ENCODE results near the gene ANXA2. TPM values are rescaled to one million over a fixed set of nuclear protein-coding genes. Genes with fewer than 3 reads are reported as not detected.
"Not testable (repeated sequence)": the region's sequence is repeated elsewhere in the genome, so short reads cannot be mapped to it uniquely, and the experiment has no call there.

The ANXA2 gene
- total RNA-seq, 4 donors from 2014 or later = 907 to 1,545 (median 1,123) TPM

- TF ChIP-seq, protein P1, sequence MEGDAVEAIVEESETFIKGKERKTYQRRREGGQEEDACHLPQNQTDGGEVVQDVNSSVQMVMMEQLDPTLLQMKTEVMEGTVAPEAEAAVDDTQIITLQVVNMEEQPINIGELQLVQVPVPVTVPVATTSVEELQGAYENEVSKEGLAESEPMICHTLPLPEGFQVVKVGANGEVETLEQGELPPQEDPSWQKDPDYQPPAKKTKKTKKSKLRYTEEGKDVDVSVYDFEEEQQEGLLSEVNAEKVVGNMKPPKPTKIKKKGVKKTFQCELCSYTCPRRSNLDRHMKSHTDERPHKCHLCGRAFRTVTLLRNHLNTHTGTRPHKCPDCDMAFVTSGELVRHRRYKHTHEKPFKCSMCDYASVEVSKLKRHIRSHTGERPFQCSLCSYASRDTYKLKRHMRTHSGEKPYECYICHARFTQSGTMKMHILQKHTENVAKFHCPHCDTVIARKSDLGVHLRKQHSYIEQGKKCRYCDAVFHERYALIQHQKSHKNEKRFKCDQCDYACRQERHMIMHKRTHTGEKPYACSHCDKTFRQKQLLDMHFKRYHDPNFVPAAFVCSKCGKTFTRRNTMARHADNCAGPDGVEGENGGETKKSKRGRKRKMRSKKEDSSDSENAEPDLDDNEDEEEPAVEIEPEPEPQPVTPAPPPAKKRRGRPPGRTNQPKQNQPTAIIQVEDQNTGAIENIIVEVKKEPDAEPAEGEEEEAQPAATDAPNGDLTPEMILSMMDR (IDR thresholded peaks at IDR 0.05) = no peak
- ATAC-seq (ENCODE audit: low FRiP score) (no peak), DNase-seq (ENCODE audit: low spot score) (no peak)
These were observed 60.7 kb downstream of the ANXA2 start for GRCh38 chr15:60337076-60337475.

- DNase-seq (ENCODE audit: low spot score); ATAC-seq (ENCODE audit: low FRiP score): not testable (repeated sequence)
These were observed 62.5 kb downstream of the ANXA2 start for GRCh38 chr15:60335296-60335695.

GRCh38 chr15:60328852-60329443 lies 68.8 kb downstream of the ANXA2 start:
- ATAC-seq (ENCODE audit: low FRiP score) = peak; percentile 82

DNA sequence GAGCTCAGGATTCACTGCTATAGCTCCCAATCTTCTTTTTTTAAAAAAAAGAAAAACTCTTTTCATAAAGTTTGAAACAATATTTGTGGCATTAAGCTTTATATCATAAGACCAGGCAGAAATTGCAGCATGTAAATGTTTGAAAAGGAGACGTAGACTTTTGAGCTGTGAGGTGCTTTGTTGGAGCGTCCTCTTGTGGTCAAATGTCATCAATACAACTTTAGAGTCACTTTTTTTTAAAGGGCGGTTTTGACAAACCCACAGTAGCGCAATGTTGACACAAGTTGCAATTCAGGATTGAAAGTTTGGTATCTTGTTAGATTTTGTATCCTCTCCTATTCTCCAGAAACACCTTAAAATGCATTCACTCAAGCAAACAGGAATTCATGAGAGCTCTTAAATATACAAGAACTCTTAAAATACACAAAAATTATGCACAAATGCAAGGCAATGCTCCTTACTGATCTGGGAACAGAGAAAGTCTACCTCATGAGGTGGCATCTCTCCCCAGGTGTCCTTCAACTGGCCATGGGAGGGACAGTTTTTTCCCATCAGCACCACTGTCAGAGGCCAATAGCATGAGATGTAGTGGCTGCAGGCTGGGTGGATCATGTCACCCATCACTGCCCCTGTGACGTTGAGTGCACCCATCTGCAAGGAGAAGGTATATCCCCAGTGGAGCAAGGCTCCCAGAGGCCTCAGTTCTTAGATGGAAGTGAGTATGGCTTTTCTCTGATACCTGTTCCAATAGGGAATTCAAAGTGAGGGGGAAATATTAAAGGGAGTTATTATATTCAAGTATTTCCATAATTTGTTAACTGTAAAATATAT lies 70.7 kb downstream of the ANXA2 start:
- TF ChIP-seq, protein P1 (IDR thresholded peaks at IDR 0.05) = peak in 1 of 3 donors; percentile 42
- DNase-seq (ENCODE audit: low spot score) (no peak), ATAC-seq (ENCODE audit: low FRiP score) (no peak)

More at GRCh38 chr15:60328852-60329443, 68.8 kb downstream of the ANXA2 start:
- TF ChIP-seq, protein P1 (IDR thresholded peaks at IDR 0.05) = peak in 1 of 3 donors; percentile 47
- no peak for DNase-seq (ENCODE audit: low spot score)

- TF ChIP-seq, protein P1 (IDR thresholded peaks at IDR 0.05) = no peak
- ATAC-seq (ENCODE audit: low FRiP score) (no peak), DNase-seq (ENCODE audit: low spot score) (no peak)
These were observed 71.4 kb downstream of the ANXA2 start for GRCh38 chr15:60326343-60326742.

GRCh38 chr15:60325905-60326304 lies 71.9 kb downstream of the ANXA2 start:
- no peak for ATAC-seq (ENCODE audit: low FRiP score)
- no peak for DNase-seq (ENCODE audit: low spot score)
- TF ChIP-seq, protein P1 (IDR thresholded peaks at IDR 0.05) = no peak

DNA sequence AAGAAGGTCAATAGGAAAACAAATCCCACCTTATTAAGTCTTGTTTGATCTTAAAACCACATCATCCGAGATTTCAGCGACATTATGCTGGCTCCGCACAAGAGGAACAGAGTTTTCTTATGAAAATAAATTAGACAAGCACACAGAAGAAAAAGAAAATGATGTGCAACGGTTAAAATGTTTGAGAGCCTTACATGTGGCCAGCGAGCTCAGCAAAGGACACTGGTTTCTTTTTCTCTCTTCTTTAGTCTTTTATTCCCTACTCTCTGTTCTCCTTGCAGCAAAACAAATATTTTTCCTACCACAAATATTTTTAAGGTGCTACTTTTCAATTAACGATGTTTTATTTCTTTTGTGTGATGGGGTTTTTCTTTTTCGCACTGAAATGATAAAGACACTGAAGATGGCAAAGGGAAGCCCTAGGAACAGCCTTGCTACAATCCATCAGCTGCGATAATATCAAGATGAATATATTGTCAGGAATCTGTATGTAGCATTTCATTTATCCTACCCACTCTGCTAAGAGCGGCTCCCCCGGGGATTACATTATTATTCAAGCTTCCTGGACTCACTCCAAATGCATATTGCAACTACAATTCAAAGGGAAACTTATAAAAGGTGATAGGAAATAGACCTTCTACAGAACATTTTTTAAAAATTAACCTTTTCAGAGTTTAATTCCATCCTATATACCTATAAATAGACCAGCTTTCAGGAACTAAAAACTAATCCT lies 72.9 kb downstream of the ANXA2 start:
- DNase-seq (ENCODE audit: low spot score) (no peak), ATAC-seq (ENCODE audit: low FRiP score) (no peak)

More for the DNA sequence above, 72.9 kb downstream of the ANXA2 start:
- TF ChIP-seq, protein P1 (IDR thresholded peaks at IDR 0.05) = no peak

Measured in omental fat pad (tissue), 4 donors.